Medulla oblongata (tissue), 1 donor: ENCODE measurements around the gene C22orf23.

Source experiments
- DNase-seq: peaks from one replicate; pipeline ENCODE4 v3.0.0-alpha.2; 2015; ENCODE audit errors: extremely low spot score

Gene C22orf23

GRCh38 chr22:37925767-37926166 is 27.6 kb downstream of the C22orf23 start:
- no peak for DNase-seq

- no peak for DNase-seq
Observed at GRCh38 chr22:37925330-37925729, 28.1 kb downstream of the C22orf23 start.

DNA sequence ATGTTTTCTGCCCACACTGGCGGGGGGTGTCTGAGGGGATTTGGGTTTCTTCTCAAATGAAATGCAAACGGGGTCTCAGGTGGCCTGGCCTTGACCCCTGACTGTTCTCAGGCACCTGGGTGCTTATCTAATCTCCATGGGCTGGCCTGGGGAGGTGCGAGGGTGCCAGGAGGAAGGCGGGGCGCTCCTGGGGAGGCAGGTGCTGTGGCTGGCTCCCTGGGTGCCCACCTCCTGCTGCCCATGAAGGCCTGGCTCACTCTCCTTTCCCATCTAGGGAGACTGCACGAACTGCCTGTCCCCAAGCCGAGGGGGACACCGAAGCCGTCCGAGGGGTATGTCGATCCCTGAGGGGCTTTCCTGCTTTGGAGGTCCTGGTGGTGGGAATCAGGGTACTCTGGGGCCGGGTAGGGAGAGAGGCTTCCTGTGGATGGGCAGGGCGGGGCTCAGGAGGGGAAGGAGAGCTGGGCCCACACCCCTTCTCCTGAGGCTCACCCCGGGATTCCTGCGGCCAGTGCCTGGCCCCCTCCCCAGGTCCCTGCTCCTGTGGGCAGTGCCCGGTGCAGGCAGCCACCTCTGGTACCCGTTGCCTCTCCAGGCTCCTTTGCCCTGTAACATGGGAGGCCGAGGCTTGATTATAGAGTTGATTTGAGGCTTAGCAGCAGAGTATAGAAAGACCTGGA is 28.9 kb downstream of the C22orf23 start:
- no peak for DNase-seq

- no peak for DNase-seq
Observed at GRCh38 chr22:37923927-37924326, 29.5 kb downstream of the C22orf23 start.

- no peak for DNase-seq
Observed at GRCh38 chr22:37922191-37922590, 31.2 kb downstream of the C22orf23 start.

DNA sequence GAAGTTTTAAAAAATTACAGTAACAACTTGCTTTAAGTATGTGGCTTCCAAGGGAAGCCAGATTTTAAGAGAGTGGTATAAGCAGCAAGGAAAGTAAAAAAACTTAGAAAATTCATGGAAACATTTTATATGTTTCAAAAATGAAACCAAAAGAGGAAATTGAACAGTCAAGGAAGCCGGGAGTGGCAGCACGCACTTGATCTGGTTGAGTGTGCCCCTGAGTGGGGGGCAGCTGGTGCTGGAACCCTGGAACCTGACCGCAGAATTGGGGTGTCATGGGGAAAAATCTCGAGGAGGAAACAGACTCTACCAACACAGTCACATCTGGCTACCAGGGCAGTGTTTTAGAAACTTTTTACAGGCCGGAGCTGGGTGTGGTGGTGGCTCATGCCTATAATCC is 33.3 kb downstream of the C22orf23 start:
- DNase-seq = no peak

GRCh38 chr22:37918580-37919270 is 34.7 kb downstream of the C22orf23 start:
- no peak for DNase-seq

- DNase-seq = no peak
Observed at GRCh38 chr22:37917874-37918548, 35.4 kb downstream of the C22orf23 start.

DNA sequence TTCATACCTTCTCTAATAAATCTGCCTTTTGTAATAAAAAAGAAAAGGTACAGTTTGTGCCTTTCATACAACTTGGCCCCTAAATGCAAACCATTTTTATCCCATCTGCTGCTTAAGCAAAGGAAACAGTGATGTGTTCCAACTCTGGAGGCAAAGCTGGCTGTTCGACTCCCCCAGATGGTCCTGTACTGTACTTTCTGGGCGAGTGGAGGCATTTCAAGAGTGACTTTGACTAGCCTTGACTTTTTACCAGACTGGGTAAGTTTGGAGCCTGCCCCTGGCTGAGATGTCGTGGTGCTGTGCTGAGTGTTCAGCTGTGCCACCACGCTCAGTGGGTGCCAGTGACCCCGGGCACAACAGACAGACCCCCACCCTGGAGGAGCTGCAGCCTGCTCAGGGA is 37.1 kb downstream of the C22orf23 start:
- no peak for DNase-seq

DNA sequence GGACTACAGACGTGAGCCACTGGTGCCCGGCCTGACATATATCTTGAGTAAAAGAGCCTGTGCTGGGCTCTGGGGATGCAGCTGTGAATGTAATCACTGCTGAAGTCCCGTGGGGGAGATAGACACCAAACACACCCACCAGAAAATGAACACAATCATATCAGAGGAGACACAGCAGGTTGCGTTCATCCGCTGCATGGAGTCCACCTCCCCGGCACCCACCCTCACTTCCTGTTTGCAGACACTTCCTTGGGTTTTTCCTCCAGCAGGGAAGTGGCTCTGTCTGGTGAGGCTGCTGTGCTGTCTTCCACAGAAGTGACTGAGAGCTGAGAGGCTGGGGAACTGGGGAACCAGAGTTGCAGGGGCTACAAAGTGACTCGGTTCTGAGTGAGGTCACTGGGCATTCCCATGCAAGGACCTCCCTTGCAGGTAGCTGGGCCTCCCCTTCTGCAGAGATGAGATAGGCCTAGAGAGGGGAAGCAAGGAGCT is 40.1 kb downstream of the C22orf23 start:
- DNase-seq = no peak

- DNase-seq = no peak
Observed at GRCh38 chr22:37912171-37912570, 41.2 kb downstream of the C22orf23 start.

- no peak for DNase-seq
Observed at GRCh38 chr22:37911697-37912096, 41.7 kb downstream of the C22orf23 start.

DNA sequence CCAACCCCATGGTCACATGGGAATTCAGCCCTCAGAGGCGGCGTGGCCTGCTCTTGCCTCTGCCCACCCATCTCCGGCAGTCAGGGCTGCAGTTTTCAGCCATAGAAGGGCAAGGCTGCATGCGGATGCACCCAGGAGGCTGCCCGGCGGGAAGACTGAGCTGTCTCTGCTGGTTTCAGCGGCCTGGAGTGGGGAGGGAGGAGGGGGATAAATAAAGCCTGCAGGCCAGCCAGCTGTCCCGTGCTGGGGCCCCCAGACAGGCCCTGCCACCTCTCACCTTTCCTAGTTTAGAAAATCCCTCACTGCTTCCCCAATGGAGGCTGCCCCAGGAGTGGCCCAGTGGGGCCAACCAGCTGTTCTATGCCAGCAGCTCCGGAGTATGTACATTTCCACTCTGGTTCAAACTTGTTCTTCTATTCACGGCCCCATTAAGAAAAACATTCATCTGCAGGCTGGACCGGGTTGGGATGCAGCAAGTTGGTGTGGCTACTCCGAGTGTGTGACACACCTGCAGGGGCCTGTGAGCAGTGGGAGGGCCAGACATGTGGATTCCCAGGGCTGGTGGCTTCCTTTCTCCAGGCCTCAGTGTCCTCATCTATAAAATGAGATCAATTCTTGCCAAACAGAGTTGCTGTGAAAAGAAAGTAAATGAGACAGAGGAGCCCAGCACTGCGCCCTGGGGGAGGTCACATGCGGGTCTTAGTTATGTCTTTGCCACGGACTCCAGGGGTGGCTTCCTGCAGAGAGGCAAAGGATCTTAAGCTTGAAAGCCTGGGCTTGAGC is 42.3 kb downstream of the C22orf23 start:
- no peak for DNase-seq

DNA sequence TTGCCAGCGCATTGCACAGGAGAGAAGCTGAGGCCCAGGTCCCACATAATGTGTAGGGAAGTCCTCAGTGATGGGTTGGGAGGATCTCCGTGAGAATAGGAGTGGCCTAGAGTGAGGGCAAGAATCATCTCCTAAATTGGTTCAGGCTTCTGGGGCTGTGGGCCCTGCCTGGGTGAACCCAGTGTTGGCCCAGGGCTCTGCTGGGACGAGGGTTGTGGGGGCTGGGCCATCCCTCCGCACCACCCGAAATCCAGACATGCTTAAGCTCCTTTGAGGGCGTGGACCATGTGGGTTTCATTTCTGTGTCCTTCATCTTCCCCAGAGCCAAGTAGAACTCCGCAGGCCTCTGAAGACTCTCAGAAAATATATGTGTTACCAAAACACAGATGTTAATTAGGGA is 43.6 kb downstream of the C22orf23 start:
- DNase-seq = no peak

- DNase-seq = no peak
Observed at GRCh38 chr22:37907036-37907954, 46.1 kb downstream of the C22orf23 start.

DNA sequence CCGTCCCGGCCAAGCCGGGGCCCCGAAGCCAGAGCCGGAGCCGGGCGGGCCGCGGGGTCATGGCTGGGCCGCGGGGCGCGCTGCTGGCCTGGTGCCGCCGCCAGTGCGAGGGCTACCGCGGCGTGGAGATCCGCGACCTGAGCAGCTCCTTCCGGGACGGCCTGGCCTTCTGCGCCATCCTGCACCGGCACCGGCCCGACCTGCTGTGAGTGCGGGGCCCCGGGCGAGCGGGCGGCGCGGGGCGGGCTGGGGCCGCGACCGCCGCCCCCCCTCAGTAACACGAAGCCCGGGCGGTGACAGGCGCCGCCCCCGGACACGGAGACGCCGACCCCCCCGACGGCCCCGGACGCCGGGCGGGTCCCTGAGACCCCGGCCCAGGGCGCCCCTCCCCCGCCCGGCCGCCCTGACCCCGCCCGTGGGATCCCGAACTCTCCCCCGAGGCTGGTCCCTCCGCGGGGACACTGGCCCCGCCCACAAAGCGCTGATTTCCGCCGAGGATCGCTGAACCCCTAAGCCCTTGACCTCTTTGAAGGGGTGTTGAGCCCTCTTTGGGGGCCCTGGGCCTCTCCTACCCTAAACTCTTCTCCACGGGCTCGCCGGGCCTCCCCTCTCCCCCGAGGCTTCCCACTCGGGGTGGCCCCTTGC is 46.9 kb downstream of the C22orf23 start:
- no peak for DNase-seq

GRCh38 chr22:37905534-37906363 is 47.7 kb downstream of the C22orf23 start, which contains the start of gene MICALL1:
MICALL1 (plus strand) TSS chr22:37906297; CDS start chr22:37906423, 126 bp downstream.
- DNase-seq = peak; percentile 58

DNA sequence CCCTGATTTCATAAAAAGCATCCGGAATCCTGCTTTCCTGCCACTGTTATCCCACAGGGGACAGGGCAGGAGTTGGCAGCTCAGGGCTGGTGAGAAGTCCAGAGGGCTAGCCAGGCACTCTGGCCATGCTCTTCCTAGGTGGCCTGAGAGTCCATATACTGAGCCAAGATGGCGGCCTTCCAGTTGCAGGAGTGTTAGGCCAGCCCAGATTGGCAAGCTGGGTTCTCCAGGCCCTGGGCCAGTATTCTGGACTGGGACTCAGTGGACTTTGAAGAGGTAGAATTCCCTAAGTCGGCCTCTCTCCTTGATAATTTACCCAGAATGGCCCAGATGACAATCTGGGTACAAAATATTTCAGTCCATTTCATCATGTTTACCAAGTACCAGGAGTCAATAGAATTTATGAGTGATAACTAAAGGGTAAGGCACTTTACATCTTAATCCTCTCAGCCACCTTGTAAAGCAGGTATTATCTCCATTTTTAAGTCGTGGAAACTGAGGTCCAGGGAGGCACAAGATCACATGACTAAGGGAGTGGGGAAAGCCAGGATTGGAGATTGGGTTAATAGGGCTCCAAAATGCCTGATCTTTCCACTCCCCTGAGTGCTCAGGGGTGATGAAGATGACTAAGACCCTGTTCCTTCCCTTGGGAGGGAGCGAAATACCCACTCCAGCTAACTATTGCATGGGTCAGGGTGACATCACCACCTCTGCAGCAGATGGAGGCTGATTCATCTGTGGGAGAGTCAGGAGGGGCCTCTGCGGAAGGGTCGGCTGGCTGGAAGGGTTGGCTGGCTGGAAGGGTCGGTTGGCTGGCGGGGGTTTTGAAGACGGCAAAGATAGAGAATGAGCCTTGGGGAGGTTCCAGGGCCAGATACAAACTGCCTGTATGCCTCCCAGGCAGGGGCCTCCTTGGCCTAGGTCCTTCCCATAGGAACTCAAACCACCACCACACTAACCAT is 48.5 kb downstream of the C22orf23 start:
- DNase-seq = peak; percentile 80
